Ectodermal cell (in vitro differentiated cells): ENCODE results near the gene LGALS3BP.

ENCODE experiments used
- H3K27ac ChIP-seq: 2 replicates; pipeline ENCODE4 v1.7.0; 2013; ENCODE audit warnings: mild to moderate bottlenecking, low read depth, low read length; ENCODE audit not compliant: insufficient read depth, poor library complexity, severe bottlenecking
- H3K27me3 ChIP-seq: 2 replicates; pipeline ENCODE4 v1.7.0; 2013; ENCODE audit warnings: mild to moderate bottlenecking, low read length; ENCODE audit not compliant: insufficient read depth, control insufficient read depth, poor library complexity, severe bottlenecking
- H3K36me3 ChIP-seq: one replicate; pipeline ENCODE4 v1.7.0; 2013; ENCODE audit warnings: low read length; ENCODE audit not compliant: control insufficient read depth, insufficient read depth
- H3K4me1 ChIP-seq: one replicate; pipeline ENCODE4 v1.7.0; 2013; ENCODE audit warnings: low read length; ENCODE audit not compliant: control insufficient read depth, insufficient read depth
- H3K4me3 ChIP-seq: 2 replicates; pipeline ENCODE4 v1.7.0; 2013; ENCODE audit warnings: low read depth, low read length, control low read depth; ENCODE audit not compliant: insufficient read depth
- H3K9me3 ChIP-seq: 2 replicates; pipeline ENCODE4 v1.7.0; 2013; ENCODE audit warnings: mild to moderate bottlenecking, low read length, moderate library complexity; ENCODE audit not compliant: control insufficient read depth
- WGBS, 2 experiments: methylation state at CpG; one replicate each; pipeline ENCODE4 v1.1.7; 2013; ENCODE audit warnings: missing lambda C conversion rate in 2 of 2; 5-methylcytosine and 5-hydroxymethylcytosine counted together

The LGALS3BP gene

GRCh38 chr17:78961571-78961970, 18.2 kb downstream of the LGALS3BP start:
- 90 to 95% methylated on average over 4 of the region's 4 CpGs for WGBS, 2 experiments
- Histone ChIP-seq H3K4me1 (no peaks in the 10 kb centered on the region), H3K27ac (no peak overlapping the region)

GRCh38 chr17:78960928-78961327, 18.8 kb downstream of the LGALS3BP start:
- WGBS, 2 experiments = 91 to 93% methylated on average over 5 of the region's 5 CpGs
- H3K4me1 ChIP-seq = no peaks in the 10 kb centered on the region
- no peaks in the 10 kb centered on the region for H3K36me3 ChIP-seq
- H3K27me3 ChIP-seq = no peaks in the 10 kb centered on the region
- no peak overlapping the region for H3K27ac ChIP-seq
- H3K4me3 ChIP-seq = no peak overlapping the region
- H3K9me3 ChIP-seq = no peaks in the 10 kb centered on the region

More at GRCh38 chr17:78961571-78961970, 18.2 kb downstream of the LGALS3BP start:
- Histone ChIP-seq H3K4me3 (no peak overlapping the region), H3K9me3 (no peaks in the 10 kb centered on the region), H3K27me3 (no peaks in the 10 kb centered on the region), H3K36me3 (no peaks in the 10 kb centered on the region)

- Histone ChIP-seq H3K27ac (no peak overlapping the region), H3K9me3 (no peaks in the 10 kb centered on the region), H3K4me3 (no peak overlapping the region), H3K27me3 (no peaks in the 10 kb centered on the region), H3K36me3 (no peaks in the 10 kb centered on the region), H3K4me1 (no peaks in the 10 kb centered on the region)
- 91 to 93% methylated on average over 12 of the region's 12 CpGs for WGBS, 2 experiments
Measured at GRCh38 chr17:78959803-78960202, 19.9 kb downstream of the LGALS3BP start.

- H3K4me1 ChIP-seq = peaks cover 6% of the 10 kb centered on the region
- no peaks in the 10 kb centered on the region for H3K27me3 ChIP-seq
- H3K9me3 ChIP-seq = no peaks in the 10 kb centered on the region
- 92 to 94% methylated on average over 7 of the region's 7 CpGs for WGBS, 2 experiments
- H3K27ac ChIP-seq = no peak overlapping the region
- no peaks in the 10 kb centered on the region for H3K36me3 ChIP-seq
- H3K4me3 ChIP-seq = no peak overlapping the region
Measured at GRCh38 chr17:78958641-78959127, 21.0 kb downstream of the LGALS3BP start.

- no peaks in the 10 kb centered on the region for H3K36me3 ChIP-seq
- H3K4me1 ChIP-seq = peaks cover 6% of the 10 kb centered on the region
- no peak overlapping the region for H3K27ac ChIP-seq
- no peaks in the 10 kb centered on the region for H3K27me3 ChIP-seq
- H3K9me3 ChIP-seq = no peaks in the 10 kb centered on the region
- H3K4me3 ChIP-seq = no peak overlapping the region
- 90 to 91% methylated on average over 12 of the region's 12 CpGs for WGBS, 2 experiments
Measured at GRCh38 chr17:78957128-78957527, 22.6 kb downstream of the LGALS3BP start.

- WGBS, 2 experiments = 81 to 84% methylated on average over 11 of the region's 11 CpGs
- Histone ChIP-seq H3K27me3 (no peaks in the 10 kb centered on the region), H3K9me3 (no peaks in the 10 kb centered on the region), H3K4me3 (no peak overlapping the region), H3K4me1 (peaks cover 6% of the 10 kb centered on the region), H3K27ac (no peak overlapping the region), H3K36me3 (no peaks in the 10 kb centered on the region)
Measured at GRCh38 chr17:78956254-78956653, 23.5 kb downstream of the LGALS3BP start.

- Histone ChIP-seq H3K27me3 (no peaks in the 10 kb centered on the region), H3K4me1 (peaks cover 6% of the 10 kb centered on the region), H3K4me3 (no peak overlapping the region), H3K36me3 (no peaks in the 10 kb centered on the region), H3K9me3 (no peaks in the 10 kb centered on the region), H3K27ac (no peak overlapping the region)
- WGBS, 2 experiments = 94 to 96% methylated on average over 14 of the region's 14 CpGs
Measured at GRCh38 chr17:78954684-78955083, 25.0 kb downstream of the LGALS3BP start.

GRCh38 chr17:78953356-78954350, 26.1 kb downstream of the LGALS3BP start:
- no peaks in the 10 kb centered on the region for H3K9me3 ChIP-seq
- 69 to 72% methylated on average over 29 of the region's 29 CpGs for WGBS, 2 experiments
- H3K27ac ChIP-seq = no peak overlapping the region
- H3K4me1 ChIP-seq = peaks cover 6% of the 10 kb centered on the region
- no peaks in the 10 kb centered on the region for H3K36me3 ChIP-seq
- no peak overlapping the region for H3K4me3 ChIP-seq
- no peaks in the 10 kb centered on the region for H3K27me3 ChIP-seq

- no peaks in the 10 kb centered on the region for H3K27me3 ChIP-seq
- no peak overlapping the region for H3K4me3 ChIP-seq
- H3K9me3 ChIP-seq = no peaks in the 10 kb centered on the region
- peaks cover 6% of the 10 kb centered on the region for H3K4me1 ChIP-seq
- H3K36me3 ChIP-seq = no peaks in the 10 kb centered on the region
- no peak overlapping the region for H3K27ac ChIP-seq
- 92 to 93% methylated on average over 10 of the region's 10 CpGs for WGBS, 2 experiments
Measured at GRCh38 chr17:78952706-78953105, 27.0 kb downstream of the LGALS3BP start.

- Histone ChIP-seq H3K36me3 (no peaks in the 10 kb centered on the region), H3K27ac (no peak overlapping the region), H3K27me3 (no peaks in the 10 kb centered on the region), H3K9me3 (no peaks in the 10 kb centered on the region), H3K4me3 (no peak overlapping the region), H3K4me1 (peaks cover 6% of the 10 kb centered on the region)
- 66 to 69% methylated on average over 12 of the region's 12 CpGs for WGBS, 2 experiments
Measured at GRCh38 chr17:78951967-78952551, 27.7 kb downstream of the LGALS3BP start.
